OCI-LY7 (cell line): ENCODE data around the gene STK33.

Experiments
- CTCF ChIP-seq: fragments of 200-600 bp; sonication (generic); conservative IDR thresholded peaks from 2 replicates; pipeline ENCODE4 v1.5.1; 2014; ENCODE audit warnings: mild to moderate bottlenecking, antibody characterized with exemption, low read length, moderate library complexity, mixed read lengths
- EZH2phosphoT487 ChIP-seq: fragments of 200-600 bp; sonication (generic); IDR thresholded peaks from 2 replicates; pipeline ENCODE4 v1.6.1; 2018; ENCODE audit warnings: low read depth, borderline replicate concordance, mild to moderate bottlenecking, mixed run types, antibody characterized with exemption, low read length, moderate library complexity, mixed read lengths

- no peak for TF ChIP-seq CTCF
- TF ChIP-seq EZH2phosphoT487: no peak
Measured at GRCh38 chr11:8484251-8484650, 109.8 kb downstream of the STK33 start.
